ENCODE data around the gene GTPBP1.

Gene GTPBP1

DNA sequence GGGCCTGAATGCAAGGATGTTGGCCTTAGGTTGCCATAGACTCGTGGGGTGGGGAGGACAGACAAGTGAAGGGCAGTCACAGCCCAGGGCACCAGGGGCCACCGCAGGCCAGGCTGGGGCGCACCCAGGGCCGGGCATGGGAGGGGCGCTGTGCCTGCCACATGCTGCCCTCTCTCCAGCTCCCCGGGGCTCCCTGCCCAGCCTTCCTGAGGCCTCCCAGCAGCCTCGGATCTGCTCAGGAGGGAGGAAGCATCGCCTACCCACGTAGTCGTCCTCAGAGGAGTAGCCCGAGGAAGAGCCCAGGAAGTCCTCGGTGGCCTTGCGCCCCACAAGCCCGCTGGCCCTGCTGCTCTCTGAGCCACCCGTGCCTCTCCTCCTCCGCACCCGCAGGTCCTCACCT, 44.9 kb downstream of the GTPBP1 start:
- DNase-seq (ENCODE audit: low read depth), result no peak
- H3K4me3 ChIP-seq (ENCODE audit: control insufficient read depth, low read depth, low read length), result no peak overlapping the region
- TF ChIP-seq, protein P1, sequence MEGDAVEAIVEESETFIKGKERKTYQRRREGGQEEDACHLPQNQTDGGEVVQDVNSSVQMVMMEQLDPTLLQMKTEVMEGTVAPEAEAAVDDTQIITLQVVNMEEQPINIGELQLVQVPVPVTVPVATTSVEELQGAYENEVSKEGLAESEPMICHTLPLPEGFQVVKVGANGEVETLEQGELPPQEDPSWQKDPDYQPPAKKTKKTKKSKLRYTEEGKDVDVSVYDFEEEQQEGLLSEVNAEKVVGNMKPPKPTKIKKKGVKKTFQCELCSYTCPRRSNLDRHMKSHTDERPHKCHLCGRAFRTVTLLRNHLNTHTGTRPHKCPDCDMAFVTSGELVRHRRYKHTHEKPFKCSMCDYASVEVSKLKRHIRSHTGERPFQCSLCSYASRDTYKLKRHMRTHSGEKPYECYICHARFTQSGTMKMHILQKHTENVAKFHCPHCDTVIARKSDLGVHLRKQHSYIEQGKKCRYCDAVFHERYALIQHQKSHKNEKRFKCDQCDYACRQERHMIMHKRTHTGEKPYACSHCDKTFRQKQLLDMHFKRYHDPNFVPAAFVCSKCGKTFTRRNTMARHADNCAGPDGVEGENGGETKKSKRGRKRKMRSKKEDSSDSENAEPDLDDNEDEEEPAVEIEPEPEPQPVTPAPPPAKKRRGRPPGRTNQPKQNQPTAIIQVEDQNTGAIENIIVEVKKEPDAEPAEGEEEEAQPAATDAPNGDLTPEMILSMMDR (conservative IDR thresholded peaks at IDR 0.05; ENCODE audit: control insufficient read depth, insufficient read depth, low read depth, low read length), result no peak

DNA sequence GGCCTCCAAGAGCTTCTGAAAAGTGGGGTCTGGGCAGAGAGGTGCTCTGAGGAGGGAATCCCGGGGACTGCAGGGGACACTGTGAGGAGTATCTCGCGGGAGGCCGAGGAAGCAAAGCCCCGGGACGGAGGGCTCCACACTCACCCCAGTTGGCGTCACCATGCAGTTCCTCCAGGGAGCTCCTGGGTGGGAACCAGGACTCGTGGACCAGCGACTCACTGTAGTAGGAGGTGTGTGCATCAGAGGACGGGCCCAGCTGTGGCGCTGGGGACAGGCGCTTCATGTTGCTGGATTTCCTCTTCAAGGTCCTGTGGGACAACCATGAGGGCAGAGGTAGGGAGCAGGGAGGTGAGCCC, 45.3 kb downstream of the GTPBP1 start:
- H3K4me3 ChIP-seq (ENCODE audit: control insufficient read depth, low read depth, low read length), result no peak overlapping the region
- no peak for DNase-seq (ENCODE audit: low read depth)

DNA sequence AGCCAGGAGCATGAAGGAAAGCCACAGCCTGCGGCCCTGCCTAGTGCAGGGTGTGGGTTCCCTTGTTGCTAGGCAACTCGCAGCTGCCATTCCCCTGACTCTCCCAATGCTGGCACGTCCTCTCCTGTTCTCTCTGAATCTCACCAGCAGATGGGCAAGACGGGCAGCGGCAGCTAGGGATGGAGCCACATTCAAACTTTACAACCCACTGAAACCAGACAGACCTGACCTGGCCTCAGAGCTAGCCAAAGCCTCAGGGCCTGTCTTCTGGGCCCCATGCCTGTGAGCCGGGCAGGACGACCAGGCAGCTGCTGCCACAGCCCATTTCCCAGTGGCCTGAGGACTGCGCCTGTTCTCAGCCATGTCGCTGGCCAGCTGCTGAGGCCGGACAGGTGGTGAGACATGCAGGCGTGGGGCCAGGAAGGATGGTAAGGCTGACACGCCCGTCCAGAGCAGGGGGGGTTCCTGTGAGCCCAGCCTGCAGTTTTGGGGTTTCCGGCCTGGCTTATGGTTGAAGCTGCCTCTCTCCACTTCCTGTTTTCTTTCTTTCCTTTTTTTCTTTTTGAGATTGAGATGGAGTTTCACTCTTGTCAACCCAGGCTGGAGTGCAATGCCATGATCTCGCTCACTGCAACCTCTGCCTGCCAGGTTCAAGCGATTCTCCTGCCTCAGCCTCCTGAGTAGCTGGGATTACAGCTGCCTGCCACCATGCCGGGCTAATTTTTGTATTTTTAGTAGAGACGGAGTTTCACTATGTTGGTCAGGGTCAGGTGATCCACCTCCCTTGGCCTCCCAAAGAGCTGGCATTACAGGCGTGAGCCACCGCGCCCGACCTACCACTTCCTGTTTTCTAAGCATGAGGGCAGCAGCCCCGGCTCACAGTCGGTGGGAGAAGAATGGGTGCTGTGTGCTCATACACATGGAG, 45.9 kb downstream of the GTPBP1 start:
- TF ChIP-seq, protein P1 (conservative IDR thresholded peaks at IDR 0.05; ENCODE audit: control insufficient read depth, insufficient read depth, low read depth, low read length), result no peak
- DNase-seq (ENCODE audit: low read depth), result no peak
- H3K4me3 ChIP-seq (ENCODE audit: control insufficient read depth, low read depth, low read length), result no peak overlapping the region

More for the DNA sequence above, 45.3 kb downstream of the GTPBP1 start:
- TF ChIP-seq, protein P1 (conservative IDR thresholded peaks at IDR 0.05; ENCODE audit: control insufficient read depth, insufficient read depth, low read depth, low read length), result no peak

DNA sequence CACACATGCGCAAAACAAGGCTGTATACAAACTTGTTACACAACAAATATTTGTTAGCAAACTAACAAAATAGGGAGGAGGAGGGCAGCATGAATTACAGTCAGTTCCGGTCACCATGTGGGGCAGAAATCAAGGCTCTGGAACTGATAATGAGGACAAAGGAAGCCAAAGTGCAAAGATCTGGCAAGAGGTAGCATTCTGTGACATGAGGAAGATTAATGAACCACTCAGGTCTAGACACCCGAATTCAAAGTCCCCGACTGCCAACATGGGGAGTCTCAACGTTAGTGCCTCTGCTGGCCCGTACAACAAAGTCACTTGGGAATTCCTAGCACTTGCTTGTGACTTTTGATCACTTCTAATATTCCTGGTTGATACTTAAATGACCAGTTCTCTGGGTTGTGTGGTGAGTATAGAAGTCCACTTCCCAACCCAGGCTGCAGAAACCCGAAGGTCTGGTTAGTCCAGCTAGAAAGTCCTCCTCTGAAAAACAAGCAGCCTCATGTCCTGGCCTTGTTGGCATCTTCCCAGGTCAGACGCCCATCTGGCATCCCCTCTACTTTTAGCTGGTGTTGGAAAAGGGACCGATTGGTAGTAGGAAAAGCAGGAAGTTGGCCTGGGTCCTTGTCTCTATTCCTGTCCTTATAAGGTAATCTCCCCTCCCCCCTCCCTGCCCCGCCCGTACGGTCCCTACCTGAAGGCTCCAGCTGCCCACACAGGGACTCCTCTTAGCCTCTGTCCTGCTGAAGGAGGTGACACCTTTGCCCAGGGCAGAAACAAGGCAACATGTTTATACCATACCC, 48.4 kb downstream of the GTPBP1 start:
- TF ChIP-seq, protein P1 (conservative IDR thresholded peaks at IDR 0.05; ENCODE audit: control insufficient read depth, insufficient read depth, low read depth, low read length), result no peak
- H3K4me3 ChIP-seq (ENCODE audit: control insufficient read depth, low read depth, low read length), result peak overlapping the region; percentile 62
- DNase-seq (ENCODE audit: low read depth), result peak; percentile 57

DNA sequence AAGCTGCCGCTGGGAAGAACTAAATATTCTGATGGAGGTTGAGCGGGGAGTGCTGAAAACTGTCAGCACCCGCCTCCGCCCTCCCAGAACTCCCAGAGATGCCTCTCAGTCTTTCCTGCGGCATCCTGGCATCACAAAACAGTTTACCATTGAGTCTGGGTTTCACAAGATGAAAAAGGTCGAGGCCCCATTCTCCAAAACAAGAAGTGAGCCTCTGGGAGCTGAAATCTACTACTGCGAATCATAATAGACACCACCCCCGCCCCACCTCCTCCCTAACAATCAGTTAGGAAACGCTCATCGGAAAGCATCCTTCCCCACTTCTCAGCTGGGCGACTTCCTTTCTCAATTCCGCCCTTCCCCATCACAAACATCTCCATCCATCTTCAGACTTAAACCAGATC, 49.0 kb downstream of the GTPBP1 start:
- TF ChIP-seq, protein P1 (conservative IDR thresholded peaks at IDR 0.05; ENCODE audit: control insufficient read depth, insufficient read depth, low read depth, low read length), result no peak
- H3K4me3 ChIP-seq (ENCODE audit: control insufficient read depth, low read depth, low read length), result peak overlapping the region; percentile 62
- peak; percentile 56 for DNase-seq (ENCODE audit: low read depth)

DNA sequence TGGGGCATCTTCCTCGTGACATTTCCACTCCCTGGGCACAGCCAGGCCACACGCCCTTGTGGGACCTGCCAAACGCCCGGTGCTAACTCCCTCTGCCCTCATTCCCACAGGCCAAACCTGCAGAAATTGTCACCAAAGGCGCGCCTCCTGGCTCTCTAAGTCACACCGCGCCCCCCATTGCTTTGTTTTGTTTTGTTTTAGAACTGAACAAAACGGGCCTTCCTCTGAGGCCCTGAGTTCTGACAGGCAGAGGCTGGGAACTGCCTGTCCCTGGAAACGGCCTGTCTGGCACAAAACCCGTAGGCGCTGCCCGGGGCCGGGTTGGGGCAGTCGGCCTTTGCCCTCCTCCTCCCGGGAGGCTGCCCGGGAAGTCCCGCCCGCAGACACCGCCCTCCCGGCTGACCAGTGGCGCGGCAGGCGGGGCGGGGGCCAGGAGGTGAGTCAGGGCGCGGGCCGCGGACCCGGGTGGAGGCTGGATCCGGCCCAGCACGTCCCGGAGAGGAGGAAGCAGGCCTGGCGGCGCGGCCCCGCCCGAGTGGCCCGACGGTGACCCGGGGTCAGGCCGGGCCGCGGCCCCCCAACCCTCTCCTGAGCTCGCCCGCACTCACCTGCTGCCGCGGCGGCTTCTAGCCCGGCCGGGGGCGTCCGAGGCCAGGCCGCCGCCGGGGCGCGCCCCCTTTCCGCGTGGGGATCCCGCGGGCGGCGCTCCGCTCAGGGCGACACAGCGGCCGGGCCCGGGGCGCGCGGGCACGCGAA, 49.6 kb downstream of the GTPBP1 start:
- H3K4me3 ChIP-seq (ENCODE audit: control insufficient read depth, low read depth, low read length), result peak overlapping the region; percentile 62
- TF ChIP-seq, protein P1 (conservative IDR thresholded peaks at IDR 0.05; ENCODE audit: control insufficient read depth, insufficient read depth, low read depth, low read length), result no peak
- peak; percentile 73 for DNase-seq (ENCODE audit: low read depth)

All from fibroblast of mammary gland (primary cell).